Endothelial cell of umbilical vein (primary cell): ENCODE measurements around the gene SLC38A1. TPM values are rescaled to one million over a fixed set of nuclear protein-coding genes. Genes with fewer than 3 reads are reported as not detected.

Experiments
- BruUV-seq: library from RNA; stranded (reverse); fragments of 400-500 nt; replicated peaks from 2 replicates; lab custom pipeline; 2021; lab: Mats Ljungman, UMichigan
- CTCF ChIA-PET: fragments of 300-600, 350-600 bp; sonication (Branson Sonifier 250); formaldehyde crosslinking; loops from one replicate; lab custom pipeline; 2021; ENCODE audit warnings: antibody characterized with exemption, inconsistent platforms; lab: Charles Lee
- POLR2A ChIA-PET: fragments of 300-600, 350-600 bp; sonication (Branson Sonifier 250); formaldehyde crosslinking; loops from one replicate; lab custom pipeline; 2021; ENCODE audit warnings: antibody characterized with exemption, inconsistent platforms; lab: Charles Lee
- DNase-seq: peaks from one replicate; pipeline ENCODE4 v3.0.0-alpha.2; 2011; ENCODE audit warnings: low read depth, low spot score
- FAIRE-seq: peaks from 2 replicates; lab custom pipeline; 2011; peaks lifted over from hg19 to GRCh38; lab: Jason Lieb, UNC
- H2AFZ ChIP-seq: 2 replicates; pipeline ENCODE4 v1.6.0; 2012; ENCODE audit warnings: low read depth, low read length, control low read depth, inconsistent platforms
- H3K27ac ChIP-seq: 2 replicates; pipeline ENCODE4 v1.5.1; 2011; ENCODE audit warnings: low read depth, mild to moderate bottlenecking, control low read depth, low read length, moderate library complexity; ENCODE audit not compliant: insufficient read depth
- H3K27me3 ChIP-seq, 2 experiments: 2 replicates each; pipeline versions ENCODE4 v1.6.0 to v1.6.1; 2011; ENCODE audit warnings: low read length in 2 of 2, mixed read lengths in 1 of 2; ENCODE audit not compliant: control insufficient read depth in 2 of 2, insufficient read depth in 2 of 2
- H3K36me3 ChIP-seq, 2 experiments: 2 replicates in 1 of 2; 3 replicates in 1 of 2; pipeline ENCODE4 v1.5.1; 2011; ENCODE audit warnings: low read length in 2 of 2, mild to moderate bottlenecking in 1 of 2, moderate library complexity in 1 of 2; ENCODE audit not compliant: control insufficient read depth in 2 of 2, insufficient read depth in 2 of 2; ENCODE audit errors: extremely low read depth in 1 of 2
- H3K4me1 ChIP-seq: 3 replicates; pipeline ENCODE4 v1.5.1; 2011; ENCODE audit warnings: mild to moderate bottlenecking, low read length; ENCODE audit not compliant: control insufficient read depth, insufficient read depth; ENCODE audit errors: extremely low read depth
- H3K4me2 ChIP-seq: 2 replicates; pipeline ENCODE4 v1.6.1; 2011; ENCODE audit warnings: low read length, control low read depth, mixed read lengths; ENCODE audit not compliant: insufficient read depth
- H3K4me3 ChIP-seq, 3 experiments: fragments of 200-600 bp in 1 of 3; sonication (generic), shearing (Covaris generic) in 1 of 3; replicated peaks in 1 of 3; 2 replicates each; pipeline ENCODE4 v1.5.1; 2011 to 2016; ENCODE audit warnings: control low read depth in 3 of 3, low read length in 3 of 3, mild to moderate bottlenecking in 2 of 3, inconsistent platforms in 1 of 3, low read depth in 1 of 3, moderate library complexity in 1 of 3; ENCODE audit not compliant: insufficient read depth in 1 of 3
- H3K79me2 ChIP-seq: 2 replicates; pipeline ENCODE4 v1.6.0; 2012; ENCODE audit warnings: low read length, inconsistent platforms; ENCODE audit not compliant: control insufficient read depth, insufficient read depth
- H3K9ac ChIP-seq: replicated peaks from 2 replicates; pipeline ENCODE3; 2011; ENCODE audit warnings: low read length, control low read depth; ENCODE audit not compliant: insufficient read depth; ENCODE audit errors: extremely low read depth
- H3K9me1 ChIP-seq: replicated peaks from 3 replicates; pipeline ENCODE4 v1.6.0; 2011; ENCODE audit warnings: mild to moderate bottlenecking, low read length; ENCODE audit not compliant: control insufficient read depth, insufficient read depth; ENCODE audit errors: extremely low read depth
- H3K9me3 ChIP-seq: replicated peaks from 2 replicates; pipeline ENCODE4 v1.5.1; 2012; ENCODE audit warnings: low read length, inconsistent platforms; ENCODE audit not compliant: control insufficient read depth, insufficient read depth
- H4K20me1 ChIP-seq: replicated peaks from 2 replicates; pipeline ENCODE3; 2011; ENCODE audit warnings: mild to moderate bottlenecking, low read length; ENCODE audit not compliant: control insufficient read depth, insufficient read depth; ENCODE audit errors: extremely low read depth
- CTCF ChIP-seq, 2 donors: IDR thresholded peaks; 1 replicate in 1 of 2; 2 replicates in 1 of 2; pipeline ENCODE4 v1.5.1; 2011; ENCODE audit warnings: low read length in 2 of 2, mild to moderate bottlenecking in 2 of 2, moderate library complexity in 2 of 2, control low read depth in 1 of 2, inconsistent platforms in 1 of 2, low read depth in 1 of 2; ENCODE audit not compliant: insufficient read depth in 1 of 2; ENCODE audit errors: extremely low read depth in 1 of 2
- EZH2 ChIP-seq: IDR thresholded peaks from 2 replicates; pipeline ENCODE4 v1.6.1; 2012; ENCODE audit warnings: borderline replicate concordance, low read depth, mild to moderate bottlenecking, moderate library complexity, low read length, inconsistent platforms; ENCODE audit not compliant: severe bottlenecking
- JUN ChIP-seq: IDR thresholded peaks from 2 replicates; pipeline ENCODE4 v1.6.1; 2011; ENCODE audit warnings: borderline replicate concordance, low read depth; ENCODE audit not compliant: insufficient read length, insufficient read depth
- MAX ChIP-seq: IDR thresholded peaks from 2 replicates; pipeline ENCODE4 v1.6.1; 2011; ENCODE audit not compliant: insufficient read depth, insufficient read length
- MYC ChIP-seq: IDR thresholded peaks from one replicate; pipeline ENCODE4 v1.6.1; 2011; ENCODE audit warnings: mild to moderate bottlenecking, low read depth, low read length
- dilution Hi-C: fragments of 300-500 bp; cut with MboI; formaldehyde crosslinking; loops from one replicate; pipeline ENCODE4 v1.15.0; 2019; ENCODE audit warnings: low sequenced_read_pairs; ENCODE audit not compliant: extremely low pct_ligation_motif_present
- intact Hi-C: fragments of 100-400 bp; cut with micrococcal nuclease; formaldehyde crosslinking; loops from one replicate; pipeline ENCODE4 v1.10.0; 2022
- polyA plus RNA-seq, 4 experiments: library from polyadenylated mRNA; depleted of rRNA in 3 of 4; stranded (reverse) in 3 of 4; unstranded in 1 of 4; fragments of >200 nt; gene quantifications; 2 replicates each; pipeline versions ENCODE4 v1.2.1 to v1.2.3, GENCODE V29; 2011 to 2012; ENCODE audit warnings: missing spikeins in 1 of 4
- total RNA-seq: library from RNA; stranded (reverse); gene quantifications from 2 replicates; pipeline ENCODE4 v1.2.3, GENCODE V29; 2021

Gene SLC38A1
- total and polyA plus RNA-seq, 2 donors (not counting 3 experiments of a cell fraction or from before 2014, with no cell fraction given): 23.6 to 86.4 TPM

GRCh38 chr12:46201284-46201789 is 67.5 kb downstream of the SLC38A1 start:
- no TSS peak for BruUV-seq
- Histone ChIP-seq H2AFZ (no peak overlapping the region), H3K27me3 (no peaks in the 10 kb centered on the region), H3K27ac (no peak overlapping the region), H3K4me2 (no peak overlapping the region), H4K20me1 (no peaks in the 10 kb centered on the region), H3K4me1 (no peaks in the 10 kb centered on the region), H3K4me3 (no peak overlapping the region), H3K9ac (no peak overlapping the region), H3K36me3 (peaks cover 11 to 35% of the 10 kb centered on the region in 2 experiments), H3K79me2 (no peaks in the 10 kb centered on the region), H3K9me3 (no peaks in the 10 kb centered on the region), H3K9me1 (no peaks in the 10 kb centered on the region)
- ChIA-PET CTCF (interaction anchor here (0.8 kb wide), 1 partner anchor 77 kb away, joined by 3 read pairs; no protein-coding TSS in a partner anchor), POLR2A (no interaction called here)
- FAIRE-seq (no peak), DNase-seq (no peak)
- dilution Hi-C loops: no loop called here
- intact Hi-C loops: no loop called here
- no peak for TF ChIP-seq MAX
- TF ChIP-seq EZH2: no peak
- TF ChIP-seq JUN: no peak
- no peak for TF ChIP-seq CTCF (IDR thresholded peaks at IDR 0.05; ENCODE audit: extremely low read depth in 1 of 2, insufficient read depth in 1 of 2, low read depth in 1 of 2, low read length in 2 of 2)

- Histone ChIP-seq H2AFZ (no peak overlapping the region), H3K4me1 (no peaks in the 10 kb centered on the region), H3K4me3 (no peak overlapping the region), H3K9ac (no peak overlapping the region), H3K79me2 (no peaks in the 10 kb centered on the region), H3K9me1 (no peaks in the 10 kb centered on the region), H4K20me1 (no peaks in the 10 kb centered on the region), H3K4me2 (no peak overlapping the region), H3K27ac (no peak overlapping the region), H3K27me3 (no peaks in the 10 kb centered on the region), H3K36me3 (peaks cover 13 to 39% of the 10 kb centered on the region in 2 experiments), H3K9me3 (no peaks in the 10 kb centered on the region)
- dilution Hi-C loops: no loop called here
- ChIA-PET POLR2A (no interaction called here), CTCF (no interaction called here)
- no peak for DNase-seq
- intact Hi-C loops: no loop called here
- FAIRE-seq: no peak
- TF ChIP-seq MAX (no peak), MYC (no peak)
- BruUV-seq: no TSS peak
Measured at GRCh38 chr12:46200551-46200950, 68.3 kb downstream of the SLC38A1 start.
